Measurements from ENCODE around the gene STARD6.

Gene STARD6

GRCh38 chr18:54381640-54382039 lies 24.0 kb upstream of the STARD6 start:
- TF ChIP-seq CTCF (conservative IDR thresholded peaks at IDR 0.05; ENCODE audit: low read length) = no peak
- H3K4me3 ChIP-seq (ENCODE audit: low read length) = no peak overlapping the region
- DNase-seq (ENCODE audit: low read depth) = no peak

GRCh38 chr18:54378057-54378456 lies 20.4 kb upstream of the STARD6 start:
- no peak for TF ChIP-seq CTCF (conservative IDR thresholded peaks at IDR 0.05; ENCODE audit: low read length)
- no peak overlapping the region for H3K4me3 ChIP-seq (ENCODE audit: low read length)
- no peak for DNase-seq (ENCODE audit: low read depth)

GRCh38 chr18:54360406-54360805 lies 2.7 kb upstream of the STARD6 start:
- peak; percentile 3 for DNase-seq (ENCODE audit: low read depth)
- H3K4me3 ChIP-seq (ENCODE audit: low read length) = no peak overlapping the region
- TF ChIP-seq CTCF (conservative IDR thresholded peaks at IDR 0.05; ENCODE audit: low read length) = no peak

- DNase-seq (ENCODE audit: low read depth) = peak; percentile 1
- no peak for TF ChIP-seq CTCF (conservative IDR thresholded peaks at IDR 0.05; ENCODE audit: low read length)
- H3K4me3 ChIP-seq (ENCODE audit: low read length) = peak overlapping the region; percentile 80
Measured at GRCh38 chr18:54359233-54359632, 1.6 kb upstream of the STARD6 start.

GRCh38 chr18:54358495-54359040 lies 910 bp upstream of the STARD6 start:
- no peak for TF ChIP-seq CTCF (conservative IDR thresholded peaks at IDR 0.05; ENCODE audit: low read length)
- peak; percentile 11 for DNase-seq (ENCODE audit: low read depth)
- peak overlapping the region; percentile 80 for H3K4me3 ChIP-seq (ENCODE audit: low read length)

GRCh38 chr18:54357082-54357659 lies 487 bp downstream of the STARD6 start:
- peak overlapping the region; percentile 80 for H3K4me3 ChIP-seq (ENCODE audit: low read length)
- peak; percentile 0 for DNase-seq (ENCODE audit: low read depth)
- TF ChIP-seq CTCF (conservative IDR thresholded peaks at IDR 0.05; ENCODE audit: low read length) = no peak

- no peak overlapping the region for H3K4me3 ChIP-seq (ENCODE audit: low read length)
- no peak for TF ChIP-seq CTCF (conservative IDR thresholded peaks at IDR 0.05; ENCODE audit: low read length)
- no peak for DNase-seq (ENCODE audit: low read depth)
Measured at GRCh38 chr18:54351186-54351585, 6.5 kb downstream of the STARD6 start.

Data from AG10803 (cell line).